HG02642 (cell line): ENCODE results near the gene LRRC1.
A peak's percentile ranks its signal among the peaks of the same experiment; 100 is the strongest.

Source experiments
- ATAC-seq: cut with Tn5 transposase; IDR thresholded peaks from one replicate; pipeline ENCODE4 v1.9.1; 2021; ENCODE audit warnings: mild to moderate bottlenecking; ENCODE audit not compliant: unreplicated experiment, poor library complexity

LRRC1 gene

DNA sequence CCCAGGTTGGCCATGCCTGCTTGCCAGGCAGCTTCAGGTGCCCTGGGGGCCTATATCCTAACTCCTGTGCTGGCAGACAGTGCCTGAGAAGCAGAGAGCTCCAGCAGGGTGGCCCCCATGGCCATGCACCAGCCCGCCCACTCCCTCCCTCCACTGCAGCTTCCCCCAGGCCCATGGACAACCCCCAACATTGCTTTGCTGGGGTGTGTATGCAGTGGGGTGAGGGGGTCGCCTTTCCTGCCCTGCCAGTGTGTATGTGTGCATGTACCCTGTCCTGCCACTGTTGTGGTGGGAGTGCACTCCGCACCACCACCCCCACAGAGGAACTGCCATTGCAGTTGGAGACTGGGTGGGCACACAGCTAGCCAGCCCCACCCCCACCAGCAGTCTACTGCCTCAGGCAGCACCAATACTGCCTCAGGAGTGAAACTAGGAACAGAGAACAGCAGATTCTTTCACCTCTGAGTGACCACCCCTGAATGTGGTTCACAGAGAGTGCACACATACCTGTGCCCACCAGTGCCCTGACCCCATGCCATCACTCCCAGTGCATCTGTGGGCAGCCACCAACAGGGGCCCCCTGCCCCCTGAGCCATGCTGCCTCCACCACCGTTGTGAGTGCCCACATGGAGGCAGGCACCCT, 151.1 kb downstream of the LRRC1 start:
- ATAC-seq: no peak

DNA sequence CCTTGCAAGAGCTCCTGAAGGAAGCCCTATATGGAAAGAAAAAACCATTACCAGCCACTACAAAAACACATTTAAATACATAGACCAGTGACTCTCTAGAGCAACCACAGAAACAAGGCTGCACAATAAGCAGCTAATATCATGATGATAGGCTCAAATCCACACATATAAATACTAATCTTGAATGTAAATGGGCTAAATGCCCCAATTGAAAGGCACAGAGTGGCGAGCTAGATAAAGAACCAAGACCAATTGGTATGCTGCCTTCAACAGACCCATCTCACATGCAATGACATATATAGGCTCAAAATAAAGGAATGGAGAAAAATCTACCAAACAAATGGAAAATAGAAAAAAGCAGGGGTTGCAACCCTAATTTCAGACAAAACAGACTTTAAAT, 153.0 kb downstream of the LRRC1 start:
- ATAC-seq: no peak

DNA sequence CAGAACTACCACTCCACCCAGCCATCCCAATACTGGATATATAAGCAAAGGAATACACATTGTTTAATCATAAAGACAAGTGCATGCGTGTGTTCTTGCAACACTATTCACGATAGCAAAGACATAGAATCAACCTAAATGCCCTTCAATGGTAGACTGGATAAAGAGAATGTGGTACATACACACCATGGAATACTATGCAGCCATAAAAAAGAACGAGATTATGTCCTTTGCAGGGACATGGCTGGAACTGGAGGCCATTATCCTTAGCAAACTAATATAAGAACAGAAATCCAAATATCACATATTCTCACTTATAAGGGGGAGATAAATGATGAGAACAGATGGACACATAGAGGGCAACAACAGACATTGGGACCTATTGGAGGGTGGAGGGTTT, 156.6 kb downstream of the LRRC1 start:
- ATAC-seq: no peak

DNA sequence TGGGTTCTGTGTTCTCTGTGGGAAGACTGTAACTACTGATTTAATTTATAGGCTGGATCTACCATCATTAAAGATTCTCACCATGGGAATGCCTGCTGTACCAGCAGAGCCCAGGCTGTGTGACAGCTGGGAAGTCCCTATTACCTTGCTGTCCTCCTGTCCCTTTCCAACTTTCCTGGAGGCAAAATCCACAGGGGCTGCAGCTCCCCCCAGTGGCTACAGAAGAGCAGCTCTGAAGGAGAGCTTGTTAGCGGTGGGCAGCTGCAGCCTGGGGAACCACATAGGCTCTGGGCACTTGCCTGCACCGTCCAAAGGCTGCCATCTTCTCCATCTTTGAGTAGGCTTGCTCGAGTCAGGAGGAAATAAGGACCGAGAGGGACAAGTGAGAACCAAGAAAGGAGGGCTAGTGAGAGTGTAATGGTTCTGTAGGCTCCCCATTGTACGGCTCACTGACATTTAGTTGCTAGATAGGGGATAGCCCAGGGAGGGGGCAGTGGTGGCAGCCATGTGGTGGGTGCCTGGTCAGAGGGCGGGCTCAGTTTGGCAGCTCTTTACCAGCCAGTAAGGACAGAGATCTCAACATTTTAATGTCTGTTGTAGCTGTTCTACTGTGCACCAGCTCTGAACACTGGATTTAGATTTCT, 161.4 kb downstream of the LRRC1 start:
- ATAC-seq: peak; percentile 95

DNA sequence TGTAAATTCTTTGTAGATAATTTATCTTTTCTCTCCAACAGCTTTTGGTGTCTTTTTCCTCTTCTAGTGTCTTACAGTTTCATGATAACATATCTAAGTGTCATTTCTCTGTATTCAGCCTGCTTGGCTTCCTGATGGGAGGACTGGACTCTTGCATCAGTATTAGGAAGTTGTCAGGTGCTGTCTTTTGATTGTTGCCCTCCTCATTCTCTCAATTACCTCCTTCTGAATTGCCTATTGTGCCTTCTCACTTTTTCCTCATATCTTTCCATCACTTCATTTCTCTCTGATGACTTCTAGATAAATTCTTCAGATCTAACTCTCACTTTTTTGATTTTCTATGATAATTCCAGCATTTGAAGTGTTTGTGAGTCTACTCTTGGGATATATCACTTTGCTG, 162.0 kb downstream of the LRRC1 start:
- ATAC-seq: no peak

DNA sequence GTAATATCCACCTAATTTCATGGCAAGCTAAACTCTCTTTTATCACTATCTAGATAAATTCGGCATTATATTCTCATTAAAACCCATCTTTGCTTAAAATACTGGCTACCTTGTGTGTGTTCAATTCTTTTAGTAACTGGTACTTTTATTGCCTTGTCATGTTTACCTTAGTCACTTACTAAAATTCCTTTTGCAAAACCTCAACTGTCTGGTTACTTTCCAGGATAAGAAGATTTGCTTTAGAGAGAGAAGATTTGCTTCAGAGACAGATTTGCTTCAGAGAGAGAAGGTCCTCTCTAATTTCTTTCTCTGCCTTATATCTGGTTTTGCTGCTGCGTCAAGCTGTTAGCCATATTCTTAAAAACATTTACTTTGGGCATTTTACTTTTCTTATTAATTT, 164.9 kb downstream of the LRRC1 start:
- no peak for ATAC-seq

DNA sequence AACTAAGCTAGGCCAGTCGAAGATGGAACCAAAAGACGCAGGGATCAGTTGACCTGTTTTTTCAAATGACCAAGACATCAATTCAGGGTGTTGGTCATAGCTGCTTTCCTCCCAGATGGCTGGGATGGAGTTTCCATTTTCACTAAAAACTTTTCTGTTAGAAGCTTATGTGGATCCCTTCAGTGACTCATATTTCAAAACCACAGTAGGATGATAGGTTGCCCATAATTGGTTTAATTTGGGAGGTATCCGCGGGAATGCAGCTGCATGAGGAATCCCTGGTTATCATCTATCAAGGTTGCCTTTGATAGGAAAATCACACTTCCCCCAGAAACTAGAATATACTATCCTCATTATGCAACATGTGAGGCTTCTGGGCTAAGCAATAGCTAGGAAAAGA, 165.5 kb downstream of the LRRC1 start:
- ATAC-seq: no peak

DNA sequence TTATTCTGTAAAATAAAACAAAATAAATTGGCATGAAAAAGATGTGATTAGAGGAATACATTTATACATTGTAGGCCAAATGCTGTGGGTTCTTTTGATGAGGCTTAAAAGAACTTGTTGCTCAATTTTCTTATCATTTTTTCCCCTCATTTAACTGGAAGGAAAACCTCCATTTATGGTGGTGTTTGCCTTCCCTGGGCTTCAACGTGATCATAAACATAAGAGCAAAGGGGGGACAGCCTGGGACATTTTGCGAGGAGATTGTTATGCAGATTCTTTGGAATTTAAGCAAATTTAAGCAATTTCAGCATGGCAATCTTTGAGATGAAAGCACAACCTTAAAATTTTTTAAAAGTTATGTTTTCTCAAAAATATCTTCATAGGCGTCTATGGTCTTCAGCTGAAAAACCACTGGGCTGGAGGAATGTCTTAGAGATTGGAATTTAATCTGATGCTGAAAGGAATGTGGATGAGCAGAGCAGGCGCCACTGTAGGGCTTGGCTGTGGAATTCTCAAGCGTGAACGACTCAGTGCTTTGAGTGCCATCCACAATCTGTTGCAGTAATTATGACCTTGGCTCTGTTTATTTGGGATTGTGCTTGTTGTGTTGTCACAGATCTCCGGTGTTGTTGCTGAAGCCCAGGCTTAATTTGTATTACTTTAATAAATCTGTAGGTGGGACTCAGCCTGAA, 167.0 kb downstream of the LRRC1 start:
- ATAC-seq: no peak

DNA sequence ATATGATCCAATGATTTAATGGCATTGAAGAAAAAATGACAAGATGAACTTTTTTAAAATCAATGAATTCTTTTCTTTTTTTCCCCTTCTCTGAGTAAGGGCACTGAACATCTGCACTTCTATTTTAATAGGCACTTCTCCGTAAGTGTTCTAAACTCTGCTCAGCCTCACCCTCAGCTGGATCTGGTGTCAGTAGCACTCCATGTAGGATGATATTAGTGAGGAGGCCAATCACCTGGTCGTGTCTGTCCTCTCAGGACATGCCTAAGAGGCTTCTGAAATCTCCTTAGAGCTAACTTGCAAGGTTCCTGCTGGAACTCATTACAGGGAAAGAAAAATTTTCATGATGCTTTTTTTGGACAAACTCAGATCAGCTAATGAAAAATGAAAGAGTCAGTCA, 167.8 kb downstream of the LRRC1 start:
- no peak for ATAC-seq

DNA sequence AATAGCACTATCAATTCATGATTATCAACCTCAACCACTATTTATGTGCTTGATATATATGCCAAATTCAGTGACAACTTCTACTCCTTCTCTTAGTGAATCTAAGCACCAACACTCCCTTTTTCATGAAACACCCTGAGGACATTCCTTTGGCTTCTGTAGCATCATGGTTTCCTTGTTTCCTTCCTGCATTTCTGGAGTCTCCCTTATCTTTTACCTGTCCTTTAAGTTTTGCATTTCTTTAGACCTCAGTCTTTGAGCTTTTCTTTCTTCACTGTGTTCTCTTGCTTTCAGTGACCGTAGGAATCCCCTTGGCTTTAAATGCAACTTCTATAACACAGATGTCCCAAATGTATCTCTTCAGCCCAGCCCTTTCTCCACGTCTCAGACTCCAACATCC, 172.6 kb downstream of the LRRC1 start:
- ATAC-seq: no peak
